GF-D8 (cell line): Measurements from ENCODE around the gene MAP3K4.

Experiments used
- DNase-seq: peaks from one replicate; lab custom pipeline; 2025; lab: John Stamatoyannopoulos, UW

The MAP3K4 gene

GRCh38 chr6:161000632-161001031, 9.1 kb downstream of the MAP3K4 start:
- DNase-seq, result no peak

- DNase-seq, result no peak
These were observed 9.9 kb downstream of the MAP3K4 start for GRCh38 chr6:161001421-161001820.

GRCh38 chr6:161003336-161003735, 11.8 kb downstream of the MAP3K4 start:
- no peak for DNase-seq

GRCh38 chr6:161008245-161008644, 16.7 kb downstream of the MAP3K4 start:
- DNase-seq, result no peak

DNA sequence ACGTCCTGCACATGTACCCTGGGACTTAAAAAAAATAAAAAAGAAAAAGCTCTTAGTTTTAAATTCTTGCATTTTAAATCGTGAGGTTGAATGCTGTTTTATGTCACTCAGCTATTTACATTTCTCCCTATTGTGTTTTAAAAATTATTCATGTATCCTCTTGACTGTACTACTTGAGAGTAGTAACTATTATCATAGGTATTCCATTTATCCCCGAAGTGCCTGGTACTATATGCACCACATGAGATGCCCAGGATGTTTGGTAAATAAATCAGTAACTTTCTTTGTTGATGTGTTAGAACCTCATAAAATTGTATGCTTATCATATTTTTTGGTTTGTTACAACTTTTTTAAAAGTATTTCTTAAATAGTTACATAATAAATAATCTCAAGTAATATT, 18.4 kb downstream of the MAP3K4 start:
- DNase-seq, result no peak

DNA sequence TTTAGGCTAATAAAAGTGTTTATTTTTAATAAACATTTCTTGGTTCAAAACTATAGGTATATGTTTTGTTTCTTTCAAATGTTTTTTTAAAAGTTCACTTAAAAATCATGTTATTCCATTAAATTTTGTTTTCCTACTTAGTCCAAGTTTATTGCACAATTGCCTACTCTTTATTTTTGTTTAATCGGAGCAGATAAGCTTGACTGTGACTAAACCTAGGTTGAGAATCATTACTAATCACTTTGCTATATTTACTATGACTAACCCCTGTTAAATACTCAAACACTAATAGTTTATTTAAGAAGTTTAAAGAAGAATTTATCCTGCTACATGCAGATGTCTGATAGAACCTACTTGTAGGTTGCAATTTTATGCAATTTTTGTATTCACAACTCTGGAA, 18.8 kb downstream of the MAP3K4 start:
- DNase-seq, result no peak

DNA sequence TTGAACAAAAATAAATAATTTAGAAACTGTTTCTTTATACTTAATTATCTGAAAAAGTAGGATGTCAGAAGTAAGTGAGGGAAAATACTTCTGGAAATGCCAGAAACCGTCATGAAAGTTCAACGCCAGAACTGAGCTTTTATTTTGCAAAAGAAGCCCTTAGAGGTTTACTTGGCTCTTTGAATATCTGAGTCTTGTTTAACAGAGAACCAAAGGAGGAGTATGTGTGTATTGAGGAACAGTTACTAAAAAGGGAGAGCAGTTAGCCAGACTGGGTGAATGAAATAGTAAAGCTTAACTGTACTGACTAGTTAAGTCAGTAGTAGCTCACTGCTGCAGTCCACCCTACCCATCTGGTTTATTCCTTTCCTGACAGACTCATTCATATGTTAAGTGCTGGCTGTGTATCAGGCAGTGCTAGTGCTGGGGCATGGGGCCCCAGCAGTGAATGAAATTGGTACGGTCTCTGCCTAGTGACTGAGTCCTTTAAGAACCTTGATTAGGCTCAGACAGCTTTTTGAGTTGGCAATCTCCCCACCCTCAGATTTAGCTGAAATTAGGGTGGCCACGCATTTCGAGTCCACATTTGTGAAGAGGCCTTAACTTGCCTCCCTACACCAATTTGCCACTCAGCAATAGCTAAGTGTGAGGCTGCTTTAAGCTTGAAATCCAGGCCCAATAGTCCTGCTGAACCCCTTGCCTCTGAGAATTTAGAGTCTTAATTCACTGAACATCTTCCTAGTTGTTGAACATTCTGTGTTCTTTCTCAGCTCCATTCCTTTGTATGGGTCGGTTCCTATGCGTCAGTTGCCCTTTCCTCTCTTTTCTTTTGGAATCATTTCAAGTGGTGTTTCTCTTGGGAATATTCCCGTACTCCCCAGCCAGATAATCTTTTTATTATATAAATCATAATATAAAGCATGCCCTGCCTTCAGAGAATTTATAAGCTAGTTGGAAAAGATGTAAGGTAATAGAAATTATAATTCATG, 20.2 kb downstream of the MAP3K4 start:
- no peak for DNase-seq

GRCh38 chr6:161013695-161014094, 22.1 kb downstream of the MAP3K4 start:
- DNase-seq, result no peak

DNA sequence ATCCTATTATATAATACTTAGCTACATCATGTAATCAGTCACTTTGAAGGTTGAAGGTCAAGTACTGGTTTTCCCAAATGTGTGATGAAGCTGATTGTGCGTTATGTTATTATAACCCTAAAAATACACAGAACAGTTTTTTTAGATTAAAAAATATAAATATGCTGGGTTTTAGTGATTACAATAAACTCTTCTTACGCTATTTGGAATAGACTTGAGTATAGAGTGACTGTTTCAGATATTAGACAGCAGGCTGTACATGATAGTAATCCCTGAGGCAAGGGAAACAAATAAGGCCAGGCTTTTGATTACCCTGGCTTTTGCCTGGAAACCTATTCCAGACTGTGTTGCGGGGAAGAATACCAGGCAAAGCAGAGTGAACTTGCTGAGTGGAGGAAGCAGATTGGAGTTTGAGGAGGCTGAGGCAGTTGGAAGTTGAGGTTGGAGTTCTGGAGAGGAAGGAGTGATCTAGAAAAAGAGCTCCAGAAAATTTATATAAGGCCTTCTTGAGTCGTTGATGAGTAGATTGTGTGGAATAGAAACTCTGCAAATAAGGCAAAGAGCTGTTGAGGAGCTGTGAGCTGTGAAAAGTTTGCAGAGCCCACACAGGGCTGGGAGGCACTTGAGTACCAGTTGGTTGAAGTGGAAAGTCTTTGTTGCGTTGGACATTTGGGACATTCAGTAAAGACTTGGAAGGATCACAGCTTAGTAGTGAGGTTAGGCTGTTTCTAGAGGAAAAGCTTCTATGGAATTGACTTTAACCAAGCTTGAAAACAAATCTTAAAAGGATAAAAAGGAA, 26.4 kb downstream of the MAP3K4 start:
- DNase-seq, result no peak

- no peak for DNase-seq
These were observed 27.8 kb downstream of the MAP3K4 start for GRCh38 chr6:161019324-161019839.

- no peak for DNase-seq
These were observed 30.0 kb downstream of the MAP3K4 start for GRCh38 chr6:161021543-161021942.

GRCh38 chr6:161021998-161022743, 30.6 kb downstream of the MAP3K4 start:
- DNase-seq, result no peak

GRCh38 chr6:161023316-161023715, 31.7 kb downstream of the MAP3K4 start:
- DNase-seq, result no peak

- no peak for DNase-seq
These were observed 32.9 kb downstream of the MAP3K4 start for GRCh38 chr6:161024364-161024920.

GRCh38 chr6:161027385-161027784, 35.8 kb downstream of the MAP3K4 start:
- no peak for DNase-seq

DNA sequence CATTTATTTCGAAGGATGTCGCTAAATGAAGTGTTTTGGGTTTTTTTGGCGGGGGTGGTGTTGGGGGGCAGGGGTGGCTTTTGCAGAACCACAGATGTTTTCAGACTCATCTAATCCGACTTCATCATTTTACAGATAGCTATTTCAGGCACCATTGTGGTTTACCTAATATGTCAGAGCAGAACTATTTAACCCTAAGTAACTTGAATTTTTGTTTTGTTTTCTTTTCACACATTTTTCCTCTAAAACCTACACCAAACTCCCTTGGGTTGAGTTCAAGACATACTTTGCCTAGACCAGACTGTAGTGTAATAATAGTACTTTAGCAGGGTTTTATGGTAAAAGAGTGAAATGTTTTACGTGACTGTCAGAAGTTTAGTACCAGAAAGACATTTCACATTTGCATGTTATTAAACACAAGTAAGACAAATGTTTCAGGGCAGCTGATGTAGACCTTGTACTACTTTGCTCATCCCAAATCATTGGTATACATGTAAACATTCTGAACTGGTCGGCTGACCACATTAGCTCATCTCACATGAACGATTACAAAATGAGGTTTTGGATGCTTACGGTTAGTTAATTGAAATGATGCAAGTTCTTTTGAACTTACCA, 37.7 kb downstream of the MAP3K4 start:
- DNase-seq, result no peak

DNA sequence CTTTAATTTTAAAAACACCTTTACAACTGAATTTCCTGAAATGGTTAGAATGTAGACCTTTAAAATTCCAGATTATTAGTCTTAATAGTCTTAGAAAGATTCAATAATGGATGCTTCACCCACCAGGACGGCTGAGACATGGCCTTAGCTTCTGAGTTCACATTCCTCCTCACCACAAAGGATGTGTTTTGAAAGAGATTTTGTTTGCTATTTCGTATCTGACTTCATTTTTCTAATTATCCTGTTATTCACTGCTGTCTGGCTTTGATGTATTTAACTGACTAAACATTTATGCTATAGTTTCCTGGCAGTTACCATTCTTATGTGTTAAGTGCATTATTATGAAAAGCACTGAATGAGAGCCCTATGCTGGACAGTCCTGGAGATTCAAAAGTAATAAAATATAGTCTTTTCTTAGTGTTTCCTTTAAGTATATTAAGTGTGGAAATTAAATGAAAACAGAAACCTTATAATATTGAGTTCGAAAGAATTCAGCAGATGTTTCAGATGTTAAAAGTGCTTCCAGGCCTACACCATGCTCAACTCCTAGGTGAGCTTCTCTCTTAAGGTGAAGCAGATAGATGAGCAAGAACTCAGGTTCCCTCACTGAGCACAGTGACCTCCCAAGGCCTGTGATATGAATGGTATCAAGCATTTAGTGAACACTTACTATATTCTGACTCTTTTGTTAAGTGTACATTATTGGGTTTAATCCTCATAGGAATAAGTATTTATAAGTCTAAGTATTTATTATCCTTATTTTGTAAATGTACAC, 40.3 kb downstream of the MAP3K4 start:
- DNase-seq, result no peak

GRCh38 chr6:161033667-161034066, 42.1 kb downstream of the MAP3K4 start:
- DNase-seq, result no peak

- DNase-seq, result no peak
These were observed 43.8 kb downstream of the MAP3K4 start for GRCh38 chr6:161035182-161035980.

GRCh38 chr6:161035981-161036263, 44.4 kb downstream of the MAP3K4 start:
- DNase-seq, result no peak
